Heart left ventricle (tissue), 16 donors: ENCODE measurements around the gene KRT81. TPM values are rescaled to one million over a fixed set of nuclear protein-coding genes. Genes with fewer than 3 reads are reported as not detected.

ENCODE experiments used
- ATAC-seq, 4 donors: fragments of 200-7000 bp; cut with Tn5 transposase; one replicate each; pipeline ENCODE4 v1.9.1; 2020 to 2022; ENCODE audit warnings: moderate library complexity in 4 of 4, mild to moderate bottlenecking in 3 of 4, moderate number of reproducible peaks in 1 of 4
- DNase-seq, 5 donors: peaks; one replicate each; pipeline ENCODE4 v3.0.0-alpha.2; 2020
- H3K27ac ChIP-seq, 12 donors: fragments of 200-600 bp; sonication (generic) in 4 of 12; one replicate each; pipeline versions ENCODE4 v1.5.0 to v1.8.0; 2016 to 2022; ENCODE audit warnings: mild to moderate bottlenecking in 2 of 12
- H3K27me3 ChIP-seq, 9 donors: fragments of 200-600 bp; sonication (generic) in 2 of 9; one replicate each; pipeline versions ENCODE4 v1.5.1 to v1.8.0; 2016 to 2022; ENCODE audit warnings: mild to moderate bottlenecking in 3 of 9
- H3K36me3 ChIP-seq, 9 donors: fragments of 200-600 bp; sonication (generic) in 2 of 9; one replicate each; pipeline versions ENCODE4 v1.5.0 to v1.8.0; 2018 to 2022; ENCODE audit warnings: mild to moderate bottlenecking in 2 of 9
- H3K4me1 ChIP-seq, 12 donors: fragments of 200-600 bp; sonication (generic) in 4 of 12; one replicate each; pipeline versions ENCODE4 v1.5.0 to v1.8.0; 2016 to 2022; ENCODE audit warnings: mild to moderate bottlenecking in 3 of 12
- H3K4me3 ChIP-seq, 12 donors: fragments of 200-600 bp; sonication (generic) in 4 of 12; one replicate each; pipeline versions ENCODE4 v1.5.0 to v1.8.0; 2017 to 2022; ENCODE audit warnings: mild to moderate bottlenecking in 9 of 12, moderate library complexity in 4 of 12
- H3K9me3 ChIP-seq, 12 donors: fragments of 200-600 bp; sonication (generic) in 4 of 12; one replicate each; pipeline versions ENCODE4 v1.5.0 to v1.8.0; 2016 to 2022; ENCODE audit warnings: mild to moderate bottlenecking in 1 of 12
- POLR2A ChIP-seq, 2 donors: fragments of 450-650 bp; IDR thresholded peaks; one replicate each; pipeline ENCODE4 v1.6.1; 2017; ENCODE audit warnings: antibody characterized with exemption in 2 of 2, mild to moderate bottlenecking in 2 of 2, moderate library complexity in 2 of 2
- WGBS, 4 donors: extraction: QIAGEN DNeasy Blood & Tissue Kit in 2 of 4; methylation state at CpG; one replicate each; pipeline versions ENCODE4 v1.1.5 to v1.1.7; 2013 to 2018; 5-methylcytosine and 5-hydroxymethylcytosine counted together
- intact Hi-C, 10 donors: fragments of 100-400 bp; cut with DNase I; formaldehyde crosslinking; loops; one replicate each; pipeline versions ENCODE4 v1.11.1 to v1.14.2; 2022
- polyA plus RNA-seq, 2 donors: library from polyadenylated mRNA; stranded (reverse); fragments of 200-250 nt; gene quantifications; one replicate each; pipeline ENCODE4 v1.2.3, GENCODE V29; 2013
- total RNA-seq, 9 donors: library from RNA; depleted of rRNA in 2 of 9; stranded (reverse); fragments of >200 nt in 2 of 9; fragmentation: NEBNext Ultra II Directional in 3 of 9; extraction: Animal tissue kit (Norgen Biotek cat#: 25700) in 3 of 9; gene quantifications; one replicate each; pipeline versions ENCODE4 v1.1.0 to v1.2.4, GENCODE V29; 2016 to 2023
- TF ChIP-seq, protein P1 (sequence below), 12 donors: fragments of 200-600 bp; sonication (generic) in 4 of 12; IDR thresholded peaks; one replicate each; pipeline versions ENCODE4 v1.5.0 to v1.8.0; 2018 to 2022; ENCODE audit warnings: antibody characterized with exemption in 12 of 12, mild to moderate bottlenecking in 5 of 12
- donor health status: ischemic (EF 13 %, LVEDD 7.1; RV severe dilation, severe dysfunction).
- donor health status: healthy with polysubstance abuse.
- donor health status: DM: no; HTN: yes; CAD: no.
- donor health status: DM: no; HTN: no; CAD: no.
- donor health status: ischemic (EF 25% LVEDD 6.9; RV normal size, moderate dysfunction).
- donor health status: ischemic (EF 25% LVEDD 5.7; RV mildly dilated, moderate dysfunction).
- donor health status: healthy.
- donor health status: DM: yes; HTN: yes; CAD: no.
- donor health status: ischemic (EF 35%, LVEDD 5.7; RV mildly dilated, moderate dysfunction).
- donor health status: nonischemic (EF 11% LVEDD 7.7; RV severe dilation, severe dysfunction).
- donor health status: DM: yes; HTN: yes; CAD: no.
- donor health status: PGD.
- donor health status: ischemic (EF 29% LVEDD 5.4; RV normal size, mild dysfunction).
- donor health status: nonischemic (EF 23%, LVEDD 6.1; RV moderate dilation, normal function).

Gene KRT81
- total and polyA plus RNA-seq, 11 donors: not detected

DNA sequence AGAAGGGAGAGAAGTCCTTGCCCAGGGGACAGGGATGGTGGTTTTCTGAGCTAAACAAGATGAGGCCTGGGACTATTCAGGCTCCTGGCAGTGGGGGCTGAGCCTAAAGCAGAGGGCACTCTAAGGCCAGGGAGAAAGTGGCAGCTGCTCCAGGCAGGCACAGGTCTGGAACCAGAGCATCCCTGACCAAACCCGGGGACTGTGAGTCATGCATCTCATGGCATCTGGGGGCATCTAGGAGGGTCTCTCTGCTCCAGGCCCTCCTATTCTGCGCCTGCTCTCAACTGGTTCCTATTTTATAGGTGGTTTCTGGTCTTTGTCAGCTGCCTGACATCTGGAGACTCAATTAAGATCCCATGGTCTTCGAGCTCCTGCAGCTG, 46.7 kb downstream of the KRT81 start:
- DNase-seq (no peak), ATAC-seq (no peak)
- TF ChIP-seq, protein P1, sequence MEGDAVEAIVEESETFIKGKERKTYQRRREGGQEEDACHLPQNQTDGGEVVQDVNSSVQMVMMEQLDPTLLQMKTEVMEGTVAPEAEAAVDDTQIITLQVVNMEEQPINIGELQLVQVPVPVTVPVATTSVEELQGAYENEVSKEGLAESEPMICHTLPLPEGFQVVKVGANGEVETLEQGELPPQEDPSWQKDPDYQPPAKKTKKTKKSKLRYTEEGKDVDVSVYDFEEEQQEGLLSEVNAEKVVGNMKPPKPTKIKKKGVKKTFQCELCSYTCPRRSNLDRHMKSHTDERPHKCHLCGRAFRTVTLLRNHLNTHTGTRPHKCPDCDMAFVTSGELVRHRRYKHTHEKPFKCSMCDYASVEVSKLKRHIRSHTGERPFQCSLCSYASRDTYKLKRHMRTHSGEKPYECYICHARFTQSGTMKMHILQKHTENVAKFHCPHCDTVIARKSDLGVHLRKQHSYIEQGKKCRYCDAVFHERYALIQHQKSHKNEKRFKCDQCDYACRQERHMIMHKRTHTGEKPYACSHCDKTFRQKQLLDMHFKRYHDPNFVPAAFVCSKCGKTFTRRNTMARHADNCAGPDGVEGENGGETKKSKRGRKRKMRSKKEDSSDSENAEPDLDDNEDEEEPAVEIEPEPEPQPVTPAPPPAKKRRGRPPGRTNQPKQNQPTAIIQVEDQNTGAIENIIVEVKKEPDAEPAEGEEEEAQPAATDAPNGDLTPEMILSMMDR (IDR thresholded peaks at IDR 0.05): no peak
- TF ChIP-seq POLR2A (IDR thresholded peaks at IDR 0.05): no peak
- no peaks in the 10 kb centered on the region for H3K9me3 ChIP-seq
- no peak overlapping the region for H3K4me3 ChIP-seq
- H3K4me1 ChIP-seq: peaks cover 0 to 24% (median 14%) of the 10 kb centered on the region in 12 donors
- intact Hi-C loops: no loop called here
- H3K36me3 ChIP-seq: no peaks in the 10 kb centered on the region
- 52 to 95% (median 59%) methylated on average over 2 to 3 of the region's 3 CpGs for WGBS, 4 donors
- peak overlapping the region in 4 of 12 donors; percentile 4 to 63 (median 44) for H3K27ac ChIP-seq
- peaks cover 0 to 11% (median 0%) of the 10 kb centered on the region in 9 donors for H3K27me3 ChIP-seq

DNA sequence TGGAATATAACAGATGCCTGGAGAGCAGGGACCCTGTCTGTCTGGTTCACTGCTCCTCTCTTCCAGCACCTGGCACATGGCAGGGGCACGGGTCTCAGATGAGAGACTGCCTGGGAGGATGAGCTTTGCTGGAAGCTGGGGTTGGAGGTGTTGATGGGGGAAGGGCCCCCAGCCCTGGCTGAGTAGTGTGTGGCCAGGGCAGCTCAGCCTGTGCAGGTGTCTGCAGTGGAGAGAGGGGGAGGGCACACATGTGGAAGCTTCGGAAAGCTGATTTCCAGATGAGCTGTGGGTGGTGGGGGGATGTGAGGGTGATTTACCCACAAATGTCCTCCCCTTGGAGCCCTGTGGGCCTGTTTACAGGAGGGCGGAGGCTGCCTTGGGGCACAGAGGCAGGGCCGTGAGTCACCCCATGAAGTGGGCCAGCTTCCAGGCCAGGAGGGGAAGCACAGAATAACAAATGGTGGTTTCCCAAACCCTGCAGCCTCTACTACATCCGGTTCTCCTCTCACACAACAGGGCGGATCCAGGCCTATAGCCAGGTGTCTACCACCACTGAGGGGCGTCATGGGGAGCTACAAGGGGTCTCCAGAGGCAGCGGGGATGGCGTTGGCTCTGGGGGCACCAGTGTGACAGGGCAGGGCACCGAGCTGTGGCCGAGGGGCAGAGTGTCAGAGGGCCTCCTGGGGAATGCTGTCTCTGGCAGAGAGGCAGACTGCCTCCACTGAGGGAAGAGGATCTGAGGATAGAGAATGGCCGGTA, 47.3 kb downstream of the KRT81 start:
- peak; percentile 57 to 81 (median 67) for DNase-seq
- H3K9me3 ChIP-seq: no peaks in the 10 kb centered on the region
- H3K4me1 ChIP-seq: peaks cover 0 to 24% (median 13%) of the 10 kb centered on the region in 12 donors
- peak overlapping the region in 4 of 12 donors; percentile 4 to 63 (median 44) for H3K27ac ChIP-seq
- TF ChIP-seq, protein P1 (IDR thresholded peaks at IDR 0.05): no peak
- TF ChIP-seq POLR2A (IDR thresholded peaks at IDR 0.05): no peak
- intact Hi-C loops: no loop called here
- 56 to 74% (median 64%) methylated on average over 10 to 12 of the region's 12 CpGs for WGBS, 4 donors
- no peaks in the 10 kb centered on the region for H3K36me3 ChIP-seq
- H3K4me3 ChIP-seq: no peak overlapping the region
- H3K27me3 ChIP-seq: peaks cover 0 to 5% (median 0%) of the 10 kb centered on the region in 9 donors
- ATAC-seq: peak; percentile 44 to 86 (median 79)

DNA sequence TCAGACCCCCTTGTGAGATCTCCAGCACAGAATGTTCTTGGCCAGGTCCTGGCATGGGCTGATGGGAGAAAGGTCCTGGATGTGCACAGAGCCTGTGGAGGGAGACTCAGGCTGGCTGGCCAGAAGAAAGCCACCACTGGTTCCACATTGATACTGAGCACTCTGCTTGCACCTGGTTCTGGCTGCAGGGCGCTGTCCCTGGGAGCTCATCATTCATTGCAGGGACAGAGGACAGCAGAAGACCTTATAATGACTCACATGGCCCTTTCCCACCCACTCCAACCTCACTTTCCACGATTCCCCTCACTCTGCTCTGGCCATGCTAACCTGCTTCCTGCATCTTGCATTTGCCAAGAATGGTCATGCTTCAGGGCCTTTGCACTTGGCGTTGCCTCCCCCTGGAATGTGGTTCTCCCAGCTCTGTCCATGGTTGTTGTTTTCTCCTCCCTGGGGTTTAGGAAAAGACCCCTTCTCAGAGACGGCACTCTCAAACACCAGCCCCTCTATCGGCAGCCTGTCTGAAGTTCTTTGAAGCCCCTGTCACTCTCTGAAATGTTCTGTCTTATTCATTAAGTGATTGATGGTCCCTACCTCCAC, 48.0 kb downstream of the KRT81 start:
- Histone ChIP-seq H3K4me3 (no peak overlapping the region), H3K27me3 (no peaks in the 10 kb centered on the region), H3K4me1 (peaks cover 0 to 24% (median 10%) of the 10 kb centered on the region in 12 donors), H3K27ac (peak overlapping the region in 1 of 12 donors; percentile 63), H3K36me3 (no peaks in the 10 kb centered on the region), H3K9me3 (no peaks in the 10 kb centered on the region)
- intact Hi-C loops: no loop called here
- WGBS, 4 donors: 71 to 75% (median 72%) methylated on average over 4 to 5 of the region's 5 CpGs
- TF ChIP-seq, protein P1 (IDR thresholded peaks at IDR 0.05): no peak
- no peak for TF ChIP-seq POLR2A (IDR thresholded peaks at IDR 0.05)
- peak in 1 of 5 donors; percentile 10 for DNase-seq
- no peak for ATAC-seq
